IPS-18c (cell line): ENCODE results near the gene KIAA0825.

Experiments
- H3K4me3 ChIP-seq: 2 replicates; pipeline ENCODE4 v1.7.0; 2013; ENCODE audit warnings: low read depth, mild to moderate bottlenecking, low read length, moderate library complexity; ENCODE audit not compliant: insufficient read depth
- H3K9me3 ChIP-seq: one replicate; pipeline ENCODE4 v1.6.1; 2013; ENCODE audit warnings: mild to moderate bottlenecking, low read length, moderate library complexity; ENCODE audit not compliant: control insufficient read depth, insufficient read depth

KIAA0825 gene

DNA sequence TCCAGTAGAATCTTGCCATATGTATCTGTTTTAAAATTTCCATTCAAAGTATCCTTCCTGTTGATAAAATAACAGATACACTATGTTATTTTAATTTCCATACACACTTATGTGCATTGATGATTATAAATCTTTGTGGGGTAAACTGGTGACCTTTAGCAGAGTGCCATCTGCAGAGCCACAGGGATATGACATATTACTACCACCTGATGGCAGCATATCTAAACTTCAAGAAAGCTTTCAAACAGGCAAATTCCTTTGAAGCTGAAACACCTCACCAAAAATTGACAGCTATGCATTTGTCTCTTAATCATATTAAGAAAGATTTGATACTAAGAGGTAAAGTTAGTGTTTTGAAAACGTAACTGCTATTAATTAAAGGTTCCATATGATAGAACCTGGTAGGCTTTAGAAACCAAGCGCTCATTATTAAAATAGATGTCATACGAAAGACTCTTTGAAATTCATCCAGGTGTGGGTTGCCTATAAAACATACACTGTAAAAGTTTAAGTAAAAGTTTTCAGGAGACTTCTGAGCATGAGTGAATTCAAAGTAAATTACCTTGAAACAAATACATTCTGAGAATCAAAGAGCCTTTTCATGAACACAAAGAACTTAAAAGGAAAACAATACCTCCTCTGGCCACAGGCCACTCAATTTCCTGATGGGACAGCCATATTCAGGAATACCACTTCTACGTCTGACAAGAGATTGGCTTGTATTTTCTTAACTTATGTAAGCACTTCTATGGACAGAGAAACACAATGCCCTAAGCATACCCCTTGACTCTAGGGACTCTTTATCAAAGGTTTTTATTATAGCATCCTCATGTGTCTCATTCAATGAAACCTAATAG is 93.3 kb downstream of the KIAA0825 start:
- Histone ChIP-seq H3K4me3 (no peak overlapping the region), H3K9me3 (no peaks in the 10 kb centered on the region)

DNA sequence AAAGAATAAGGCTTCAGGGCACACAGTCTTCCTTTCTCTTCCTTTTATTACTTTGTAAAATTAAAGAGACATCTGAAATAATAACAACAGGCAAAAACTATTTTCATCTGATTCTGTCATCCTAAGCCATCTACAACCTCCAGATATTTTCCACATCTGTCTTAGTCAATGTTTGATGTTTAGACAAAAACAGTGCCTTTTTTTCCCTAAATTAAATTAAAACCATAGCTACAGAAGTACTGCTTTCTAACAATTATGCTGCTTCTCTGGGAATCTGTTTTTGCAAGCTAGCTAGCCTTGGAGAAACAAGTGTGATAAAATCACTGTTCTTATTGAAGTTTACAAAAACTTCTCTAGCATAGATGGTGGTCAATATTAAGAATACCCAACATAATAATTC is 95.4 kb downstream of the KIAA0825 start:
- no peaks in the 10 kb centered on the region for H3K9me3 ChIP-seq
- no peak overlapping the region for H3K4me3 ChIP-seq

DNA sequence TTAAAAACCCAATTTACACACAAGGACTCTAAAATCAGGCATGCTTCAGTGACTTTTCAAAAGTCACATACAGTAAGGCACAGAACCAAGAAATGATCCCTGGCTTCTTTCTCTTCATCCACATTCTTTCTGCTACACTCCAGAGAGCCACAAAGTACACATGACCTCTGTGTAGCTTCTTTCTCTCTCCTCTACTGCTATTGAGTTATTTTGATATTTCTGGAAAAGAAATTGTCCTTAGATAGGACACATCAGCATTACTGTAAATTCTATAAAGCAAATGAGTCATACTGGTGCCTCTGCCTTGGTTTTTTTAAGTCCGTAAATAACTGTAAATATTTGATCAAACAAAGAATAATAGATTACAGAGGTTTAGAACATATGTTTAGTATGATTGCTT is 96.3 kb downstream of the KIAA0825 start:
- Histone ChIP-seq H3K9me3 (no peaks in the 10 kb centered on the region), H3K4me3 (no peak overlapping the region)

DNA sequence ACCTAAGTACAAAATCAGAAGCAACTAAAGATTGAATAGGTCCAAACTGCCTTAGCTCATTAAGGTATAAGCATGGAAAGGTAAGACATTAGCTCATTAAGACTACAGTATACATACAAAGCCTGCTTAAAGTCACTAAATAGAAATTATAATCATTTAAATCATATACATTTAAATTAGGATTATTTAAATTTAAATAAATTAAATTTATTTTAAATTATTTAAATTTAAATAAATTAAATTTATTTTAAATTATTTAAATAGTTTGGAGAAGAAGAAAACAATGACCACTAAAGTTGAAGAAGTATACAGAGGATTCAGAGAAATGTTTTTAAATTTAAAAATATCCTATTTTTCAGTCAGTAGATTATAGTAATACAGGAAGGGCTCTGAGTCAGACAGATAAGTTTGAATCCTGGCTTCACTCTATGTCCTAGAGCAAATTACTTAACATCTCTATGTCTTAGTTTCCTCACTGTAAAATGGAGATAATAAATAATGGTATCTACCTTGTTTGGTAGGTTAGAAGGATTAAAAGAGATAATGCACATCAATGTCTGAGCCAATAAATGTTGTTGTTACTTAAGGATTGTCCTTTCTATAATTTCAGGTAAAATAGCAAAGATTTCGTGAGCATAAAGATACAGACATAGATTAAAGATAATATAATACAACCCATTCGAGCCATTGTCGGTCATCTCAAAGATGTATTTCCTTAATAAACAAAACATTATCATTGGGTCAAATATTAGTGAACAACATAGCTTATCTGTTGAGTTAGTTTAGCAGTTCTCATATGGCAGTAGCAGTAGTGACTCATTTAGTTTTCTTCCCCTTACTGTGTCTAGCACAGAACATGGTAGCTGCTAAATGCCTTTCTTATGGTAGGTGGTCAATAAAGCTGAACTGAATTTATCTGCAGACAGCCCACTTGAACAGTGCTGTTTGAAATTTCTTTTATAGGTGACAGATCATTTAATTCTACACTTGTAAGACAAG is 100.6 kb downstream of the KIAA0825 start:
- Histone ChIP-seq H3K9me3 (no peaks in the 10 kb centered on the region), H3K4me3 (no peak overlapping the region)

DNA sequence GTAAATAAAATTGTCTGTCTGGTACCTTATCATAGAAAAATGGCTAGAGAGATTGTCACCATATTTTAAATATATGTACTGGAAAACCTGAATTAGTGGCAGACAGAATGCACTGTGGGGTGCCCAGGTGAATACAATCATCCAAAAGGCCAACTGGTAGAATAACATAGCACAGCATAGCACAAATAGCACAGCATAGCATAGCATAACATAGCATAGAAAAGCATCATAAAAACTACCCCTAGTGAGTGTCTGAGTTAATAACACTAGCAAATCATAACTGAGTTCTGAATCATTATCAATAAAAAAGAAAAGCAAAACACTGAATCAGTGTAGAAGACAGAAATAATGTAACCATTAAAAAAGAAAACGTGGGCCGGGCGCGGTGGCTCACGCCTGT is 102.3 kb downstream of the KIAA0825 start:
- Histone ChIP-seq H3K9me3 (no peaks in the 10 kb centered on the region), H3K4me3 (no peak overlapping the region)

DNA sequence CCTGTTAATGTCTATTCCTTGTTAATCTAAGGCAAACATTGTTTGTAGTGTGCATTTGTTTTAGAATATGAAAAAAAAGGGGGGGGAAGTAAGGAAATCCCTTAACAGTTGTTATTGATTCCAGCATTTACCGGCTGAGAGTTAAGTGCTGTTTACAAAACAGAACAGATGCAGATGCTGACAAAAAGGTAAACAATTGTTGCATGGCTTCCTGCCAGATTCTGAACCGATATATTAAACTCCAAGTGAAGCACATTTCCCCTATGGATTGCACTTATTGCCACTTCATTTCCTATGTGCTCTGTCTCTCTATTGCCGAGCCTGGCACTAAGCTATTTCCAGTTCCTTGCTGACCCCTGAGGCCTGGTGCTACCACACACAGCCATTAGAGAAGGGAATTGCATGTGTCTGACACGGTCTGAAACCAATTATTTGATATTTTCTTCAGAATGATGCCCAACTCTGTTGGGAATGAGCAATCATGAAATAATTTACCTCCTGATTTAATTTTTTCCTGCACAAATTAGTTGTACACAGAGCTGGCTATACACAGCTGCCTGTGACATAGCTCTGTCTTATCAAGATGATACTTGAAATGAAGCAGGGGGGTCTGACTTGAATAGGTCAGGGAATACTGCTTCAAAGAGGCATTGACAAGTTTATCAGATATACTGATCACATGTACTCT is 109.8 kb downstream of the KIAA0825 start:
- no peaks in the 10 kb centered on the region for H3K9me3 ChIP-seq
- H3K4me3 ChIP-seq: no peak overlapping the region

DNA sequence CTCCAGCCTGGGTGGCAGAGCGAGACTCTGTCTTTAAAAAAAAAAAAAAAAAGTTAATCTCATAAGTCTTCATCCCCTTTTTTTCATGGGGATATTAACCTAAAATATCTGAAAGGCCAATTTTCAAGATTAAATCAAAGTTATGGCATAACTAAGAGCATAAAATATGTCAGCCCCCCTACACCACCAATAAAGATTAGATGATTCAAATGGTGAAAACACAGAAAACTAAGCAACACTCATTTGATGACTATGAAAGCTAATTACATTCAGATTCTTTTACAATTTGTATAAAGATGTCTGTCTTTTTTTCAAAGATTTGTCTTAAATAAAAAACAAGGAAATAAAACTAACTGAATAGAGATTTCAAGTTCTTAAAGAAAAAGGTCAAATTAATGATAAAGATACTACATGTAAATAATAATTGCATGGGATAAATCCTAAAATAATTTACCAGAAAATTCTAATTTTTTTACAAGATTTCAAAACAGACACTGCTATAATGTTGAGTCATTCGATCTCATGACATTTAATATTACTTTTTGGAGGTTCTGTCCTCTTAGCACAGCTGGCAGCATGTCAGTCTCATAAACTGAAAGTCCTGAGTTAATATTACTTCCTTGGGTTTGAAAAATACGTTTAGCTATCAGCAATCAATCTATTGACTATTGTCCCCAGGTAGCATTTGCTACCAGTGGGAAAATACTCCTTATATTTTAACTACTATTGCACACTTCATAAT is 112.9 kb downstream of the KIAA0825 start:
- no peak overlapping the region for H3K4me3 ChIP-seq
- H3K9me3 ChIP-seq: no peaks in the 10 kb centered on the region

DNA sequence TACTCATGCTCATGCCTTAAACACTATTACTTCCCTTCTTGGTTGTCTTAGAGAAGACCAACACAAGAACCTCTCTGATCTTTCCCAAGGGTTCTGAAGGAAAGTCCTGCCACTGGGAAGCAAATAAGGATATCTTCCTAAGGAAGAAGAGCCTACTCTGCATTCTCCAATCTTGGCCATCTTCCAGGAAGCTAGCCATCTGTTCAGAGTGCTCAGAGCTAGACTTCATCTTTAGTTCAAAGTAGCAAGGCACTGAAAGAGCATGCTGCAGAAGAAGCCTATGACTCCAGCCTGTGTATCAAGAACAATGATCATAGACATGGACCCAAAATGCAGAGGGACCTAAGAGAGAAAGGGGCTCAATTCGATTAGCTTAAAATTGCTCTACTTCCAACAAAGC is 114.7 kb downstream of the KIAA0825 start:
- no peak overlapping the region for H3K4me3 ChIP-seq
- H3K9me3 ChIP-seq: no peaks in the 10 kb centered on the region

DNA sequence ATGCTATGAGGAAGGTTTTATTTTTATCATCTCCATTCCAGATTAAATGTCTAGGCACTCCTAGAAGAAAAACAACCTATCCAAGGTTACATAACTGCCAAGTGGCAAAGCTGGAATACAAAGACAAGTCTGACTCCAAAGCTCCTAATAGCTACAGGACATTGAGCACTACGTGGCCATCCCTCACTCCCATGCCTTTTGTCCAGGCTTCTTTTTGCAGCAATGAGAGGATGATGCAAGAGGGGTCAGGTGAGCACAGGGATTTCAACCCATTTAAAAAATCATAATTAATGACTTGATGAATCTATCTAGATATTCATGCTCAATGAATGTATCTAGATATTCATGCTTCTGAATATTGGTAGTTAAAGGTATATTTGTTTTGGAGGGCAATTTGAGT is 117.0 kb downstream of the KIAA0825 start:
- Histone ChIP-seq H3K4me3 (no peak overlapping the region), H3K9me3 (no peaks in the 10 kb centered on the region)

DNA sequence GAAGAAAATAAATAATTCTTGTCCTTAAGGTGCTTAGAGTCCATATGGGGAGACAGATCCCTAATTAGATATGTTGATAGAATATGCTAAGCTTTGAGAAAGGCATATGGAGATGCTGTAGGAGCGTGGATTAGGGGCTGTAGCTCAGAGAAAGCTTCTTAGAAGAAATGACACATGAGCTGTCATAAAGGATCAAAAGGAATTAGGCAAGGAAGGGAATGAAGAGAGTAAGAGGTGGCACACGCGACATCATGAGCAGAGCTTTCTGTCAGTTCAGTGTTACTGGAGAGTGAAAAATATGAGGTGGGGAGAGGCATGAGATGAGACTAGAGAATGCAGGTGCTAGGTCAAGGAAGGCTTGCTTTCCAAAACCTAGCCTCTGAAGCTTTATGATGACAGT is 118.6 kb downstream of the KIAA0825 start:
- no peak overlapping the region for H3K4me3 ChIP-seq
- H3K9me3 ChIP-seq: no peaks in the 10 kb centered on the region

DNA sequence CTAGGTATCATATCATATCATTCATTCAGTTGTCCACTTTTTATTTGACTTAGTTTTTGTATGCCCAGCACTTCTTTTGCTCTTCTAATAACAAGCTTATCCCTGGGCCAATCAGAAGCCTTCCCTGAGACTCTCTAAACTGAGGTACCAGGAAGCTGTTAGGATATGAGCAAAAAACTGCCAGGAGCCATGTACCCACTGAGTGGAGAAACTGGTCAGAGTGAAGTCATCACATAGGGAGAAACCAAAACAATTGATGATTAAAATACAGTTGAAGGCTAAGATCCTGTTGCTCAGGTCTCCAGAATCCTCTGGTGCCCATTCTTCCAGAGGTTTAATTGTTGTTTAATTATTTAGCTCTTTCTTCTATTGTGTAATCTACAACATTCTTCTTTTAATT is 120.2 kb downstream of the KIAA0825 start:
- no peak overlapping the region for H3K4me3 ChIP-seq
- H3K9me3 ChIP-seq: no peaks in the 10 kb centered on the region

DNA sequence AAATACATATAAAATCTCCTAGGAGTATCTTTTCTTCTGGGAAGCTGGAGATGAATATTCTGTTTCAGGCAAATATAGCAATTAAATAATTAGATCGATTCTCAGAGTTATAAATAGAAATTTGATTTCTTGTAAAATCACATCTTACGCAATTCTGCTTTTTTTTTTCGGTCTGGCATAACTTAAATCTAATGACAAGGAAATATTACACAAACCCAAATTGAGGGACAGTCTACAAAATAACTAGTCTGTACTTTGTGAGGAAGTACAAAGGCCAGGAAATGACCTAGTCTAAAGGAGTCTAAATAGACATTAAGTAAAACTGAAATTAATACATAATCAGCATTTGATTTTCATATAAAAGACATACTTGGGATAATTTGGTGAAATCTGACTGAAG is 133.3 kb downstream of the KIAA0825 start:
- no peak overlapping the region for H3K4me3 ChIP-seq
- H3K9me3 ChIP-seq: no peaks in the 10 kb centered on the region

DNA sequence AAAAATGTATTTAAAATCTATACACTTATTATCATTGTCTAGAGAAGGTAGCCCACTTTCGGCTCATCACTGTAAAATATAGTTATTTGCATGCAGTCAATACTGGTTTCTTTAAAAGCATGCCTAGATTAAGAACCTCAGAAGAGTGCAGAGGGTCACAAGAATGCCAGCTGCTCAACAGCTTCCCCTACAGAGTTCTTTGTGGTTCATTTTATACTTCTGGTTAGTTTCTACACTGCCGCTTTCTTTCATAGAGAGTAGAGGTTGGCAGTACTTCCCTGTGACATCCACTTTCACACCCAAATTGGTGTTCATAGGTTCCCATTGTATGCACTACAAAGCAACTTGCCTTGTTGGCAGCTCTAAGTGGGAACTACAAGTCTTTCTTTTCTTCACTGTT is 137.3 kb downstream of the KIAA0825 start:
- Histone ChIP-seq H3K9me3 (no peaks in the 10 kb centered on the region), H3K4me3 (no peak overlapping the region)

DNA sequence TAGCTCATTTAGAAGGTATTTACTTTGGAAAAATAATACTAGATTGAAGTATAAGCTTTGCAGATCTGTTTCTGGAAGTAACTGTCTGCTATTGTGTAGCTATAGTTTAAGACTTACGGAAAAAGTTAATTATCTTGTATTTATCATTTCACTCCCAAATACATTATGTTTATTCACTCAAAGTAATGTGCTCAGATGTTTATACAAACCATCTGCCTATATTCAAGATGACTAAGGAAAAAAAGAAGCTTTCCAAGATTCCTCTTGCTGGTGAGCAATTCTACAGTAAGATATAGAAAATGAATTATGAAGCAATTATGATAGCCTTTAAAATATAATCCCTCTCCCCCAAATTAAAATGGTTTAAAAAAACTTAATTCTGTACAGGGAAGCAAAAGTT is 137.9 kb downstream of the KIAA0825 start:
- H3K4me3 ChIP-seq: no peak overlapping the region
- H3K9me3 ChIP-seq: no peaks in the 10 kb centered on the region

DNA sequence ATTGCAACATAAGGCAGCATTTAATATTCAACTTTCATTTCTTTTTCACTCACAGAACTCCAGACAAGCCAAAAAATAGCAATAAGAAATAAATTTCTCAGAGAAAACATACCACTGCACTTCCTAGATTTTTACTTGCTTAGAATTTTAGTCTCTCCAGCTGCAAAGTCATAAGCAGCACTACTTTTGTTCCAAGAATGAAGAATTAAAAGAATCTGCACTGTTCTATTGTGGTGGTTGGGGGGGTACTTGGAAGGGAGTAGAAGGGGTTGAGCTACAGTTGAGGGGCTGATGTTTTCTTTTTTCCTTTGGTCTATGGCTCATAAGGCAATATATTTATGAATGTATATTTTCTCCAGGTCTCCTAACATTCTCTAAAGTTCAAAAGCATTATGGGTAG is 144.5 kb downstream of the KIAA0825 start:
- Histone ChIP-seq H3K9me3 (no peaks in the 10 kb centered on the region), H3K4me3 (no peak overlapping the region)

DNA sequence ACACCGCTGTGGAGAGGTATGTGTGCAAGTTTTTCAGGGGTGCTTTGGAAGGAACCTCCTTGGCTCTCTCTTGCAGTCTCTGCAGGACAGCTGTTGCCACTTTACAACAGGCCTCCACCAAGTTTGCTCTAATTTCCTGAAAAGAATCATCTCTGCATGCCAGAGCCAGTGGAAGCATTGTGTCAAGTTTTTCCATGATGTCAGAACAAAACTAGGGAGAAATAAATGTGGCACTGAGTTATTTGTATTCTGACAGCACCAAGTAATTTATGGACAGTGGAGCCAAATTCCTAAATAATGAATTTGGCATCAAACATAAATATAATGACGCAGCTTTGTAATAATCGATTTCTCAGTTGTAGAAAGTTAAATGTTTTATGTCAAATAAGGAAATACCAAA is 146.9 kb downstream of the KIAA0825 start:
- H3K4me3 ChIP-seq: no peak overlapping the region
- no peaks in the 10 kb centered on the region for H3K9me3 ChIP-seq

DNA sequence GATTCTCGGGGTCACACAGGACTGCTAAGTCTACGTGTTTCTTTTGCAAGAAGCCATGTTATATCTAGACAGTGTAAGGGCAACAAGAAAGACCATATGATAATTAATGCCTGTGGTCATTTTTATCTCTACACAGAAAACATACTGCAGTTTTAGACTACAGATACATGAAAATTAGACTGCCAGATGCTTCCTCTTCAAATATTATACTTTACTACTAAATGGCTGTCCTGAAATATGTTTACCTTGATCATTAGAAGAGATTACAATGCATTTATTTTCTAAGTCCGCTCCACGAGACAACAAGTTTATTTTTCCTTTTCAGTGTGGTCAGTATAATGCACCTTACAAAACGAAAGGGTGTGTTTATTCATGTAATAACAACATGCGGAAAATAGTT is 147.6 kb downstream of the KIAA0825 start:
- Histone ChIP-seq H3K9me3 (no peaks in the 10 kb centered on the region), H3K4me3 (no peak overlapping the region)
